GM18868 (cell line): Measurements from ENCODE around the gene GPR15LG.

ENCODE experiments used
- ATAC-seq: cut with Tn5 transposase; IDR thresholded peaks from one replicate; pipeline ENCODE4 v1.9.1; 2021; ENCODE audit warnings: mild to moderate bottlenecking, moderate library complexity; ENCODE audit not compliant: unreplicated experiment

GPR15LG gene

GRCh38 chr10:84191106-84191505 is 17.5 kb downstream of the GPR15LG start:
- no peak for ATAC-seq

DNA sequence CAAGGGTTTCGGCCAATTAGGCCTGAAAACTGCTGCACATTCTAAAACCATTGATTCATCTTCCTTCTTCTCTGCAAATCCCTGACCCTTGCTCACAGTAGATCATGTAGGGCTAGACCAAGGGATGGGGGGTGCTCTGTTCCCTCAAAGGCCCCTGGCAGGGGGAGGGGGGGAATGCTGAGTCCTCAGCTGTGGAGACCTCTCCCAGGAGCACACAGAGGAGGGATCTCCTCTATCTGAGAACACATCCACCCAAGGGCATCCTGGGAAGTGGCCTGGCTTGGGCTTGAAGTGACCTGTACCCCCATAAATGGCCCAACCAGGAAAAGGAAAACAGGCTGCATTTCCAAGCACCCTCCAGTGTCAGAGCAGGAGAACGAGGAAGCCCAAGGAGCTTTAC is 19.7 kb downstream of the GPR15LG start:
- ATAC-seq: no peak

DNA sequence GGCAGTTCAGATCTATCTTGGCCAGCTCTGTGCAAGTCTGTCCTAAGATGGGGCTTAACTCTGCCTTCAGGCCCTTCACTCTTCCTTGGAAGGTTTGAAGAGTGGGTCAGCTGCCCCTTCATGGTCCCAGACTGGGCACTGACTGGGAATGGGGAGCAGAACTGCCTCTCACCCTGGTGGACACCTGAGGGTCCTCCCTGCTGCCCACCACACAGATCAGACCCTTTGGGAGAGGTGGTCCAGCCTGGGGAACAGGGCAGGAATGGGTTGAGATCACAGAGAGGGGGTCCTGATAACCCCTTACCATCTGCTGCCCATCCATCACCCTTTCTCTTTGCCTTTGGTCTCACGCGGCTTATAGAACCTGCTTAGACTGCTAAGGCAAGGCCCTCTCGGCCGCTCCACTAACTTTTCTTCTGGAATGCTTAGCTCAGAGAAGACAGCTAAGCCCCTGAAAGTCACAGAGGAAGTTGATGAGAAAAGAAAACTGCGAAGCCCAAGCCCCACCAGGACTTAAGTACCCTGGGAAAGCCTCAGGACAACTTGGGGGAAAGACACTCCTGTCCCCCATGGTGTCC is 20.3 kb downstream of the GPR15LG start:
- peak; percentile 4 for ATAC-seq

- ATAC-seq: peak; percentile 62
Observed at GRCh38 chr10:84194424-84195043, 20.9 kb downstream of the GPR15LG start, which contains the start of gene CDHR1. Gene CDHR1, plus strand, starts transcription at chr10:84194537. Its CDS starts 224 bp downstream, at chr10:84194761.

DNA sequence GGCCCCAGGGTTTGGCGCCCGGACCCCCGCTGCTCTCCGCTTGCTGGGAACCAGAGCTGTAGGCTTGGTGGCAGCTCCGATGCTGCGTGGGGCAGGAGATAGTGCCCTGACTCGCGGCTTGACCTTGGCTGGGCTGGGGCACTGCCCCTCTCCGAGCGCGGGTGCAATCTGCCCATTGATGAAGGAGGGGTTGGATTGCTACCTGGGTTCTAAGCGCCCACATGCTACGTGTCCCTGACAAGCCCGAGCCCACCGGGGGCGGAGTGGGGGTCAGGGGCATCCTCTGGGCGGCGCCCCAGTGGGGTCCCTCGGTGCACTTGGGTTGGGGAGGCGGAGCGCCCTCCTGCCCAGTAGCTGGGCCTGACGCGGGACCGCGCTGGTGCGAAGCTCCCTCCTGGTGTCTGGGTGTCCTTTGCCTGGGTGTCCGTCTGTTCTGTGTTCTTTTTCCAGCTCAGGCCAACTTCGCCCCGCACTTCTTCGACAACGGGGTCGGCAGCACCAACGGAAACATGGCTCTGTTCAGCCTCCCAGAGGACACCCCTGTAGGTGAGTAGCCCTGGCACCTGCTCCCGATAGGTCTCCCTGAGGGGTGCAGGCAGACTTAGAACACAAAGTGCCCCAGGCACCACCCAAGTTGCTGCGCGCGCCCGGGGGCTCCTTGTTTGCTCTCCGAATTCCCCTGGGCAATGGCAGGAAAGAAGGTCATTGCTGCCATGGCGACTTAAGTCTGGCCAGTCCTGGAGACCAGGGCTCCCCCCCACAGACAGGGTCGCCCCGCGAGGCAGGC is 21.6 kb downstream of the GPR15LG start:
- ATAC-seq: peak; percentile 1

- ATAC-seq: no peak
Observed at GRCh38 chr10:84196083-84196482, 22.5 kb downstream of the GPR15LG start.

DNA sequence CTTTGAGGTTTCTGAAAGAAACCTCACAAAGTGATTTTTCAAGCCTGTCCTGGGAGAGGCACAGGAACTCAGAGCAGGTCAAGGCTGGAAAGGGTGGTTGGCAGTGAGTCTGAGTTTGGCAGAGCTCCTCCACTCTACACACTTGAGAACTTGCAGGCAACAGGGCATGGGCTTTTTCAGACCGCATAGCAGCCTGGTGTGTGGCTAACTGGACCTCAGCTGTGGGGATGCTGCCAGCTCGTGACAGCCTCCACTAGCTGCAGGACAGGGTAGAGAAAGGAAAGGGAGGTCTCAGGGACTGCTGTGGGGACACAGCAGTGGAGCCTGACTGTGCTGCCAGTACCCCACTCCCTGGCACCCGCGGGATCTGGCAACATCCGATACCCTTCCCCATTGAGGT is 23.3 kb downstream of the GPR15LG start:
- ATAC-seq: no peak

DNA sequence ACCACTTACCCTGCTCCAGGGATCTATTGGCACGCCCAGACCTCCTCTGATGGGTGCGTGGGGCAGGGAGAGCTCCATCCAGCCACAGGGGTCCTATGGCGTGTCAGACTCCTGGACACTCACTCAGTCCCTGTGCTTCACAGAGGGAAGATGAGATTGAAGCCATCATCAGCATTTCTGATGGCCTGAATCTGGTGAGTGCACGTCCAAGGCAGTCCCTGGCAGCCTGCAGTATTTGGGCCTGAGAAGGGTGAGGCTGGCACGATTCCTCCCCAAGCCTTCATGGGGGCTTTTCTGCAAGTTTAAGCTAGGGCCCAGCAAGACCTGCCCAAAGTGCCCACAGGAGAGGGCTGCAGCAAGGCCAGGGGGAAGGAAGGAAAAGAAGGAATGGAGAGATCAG is 24.0 kb downstream of the GPR15LG start:
- ATAC-seq: no peak

DNA sequence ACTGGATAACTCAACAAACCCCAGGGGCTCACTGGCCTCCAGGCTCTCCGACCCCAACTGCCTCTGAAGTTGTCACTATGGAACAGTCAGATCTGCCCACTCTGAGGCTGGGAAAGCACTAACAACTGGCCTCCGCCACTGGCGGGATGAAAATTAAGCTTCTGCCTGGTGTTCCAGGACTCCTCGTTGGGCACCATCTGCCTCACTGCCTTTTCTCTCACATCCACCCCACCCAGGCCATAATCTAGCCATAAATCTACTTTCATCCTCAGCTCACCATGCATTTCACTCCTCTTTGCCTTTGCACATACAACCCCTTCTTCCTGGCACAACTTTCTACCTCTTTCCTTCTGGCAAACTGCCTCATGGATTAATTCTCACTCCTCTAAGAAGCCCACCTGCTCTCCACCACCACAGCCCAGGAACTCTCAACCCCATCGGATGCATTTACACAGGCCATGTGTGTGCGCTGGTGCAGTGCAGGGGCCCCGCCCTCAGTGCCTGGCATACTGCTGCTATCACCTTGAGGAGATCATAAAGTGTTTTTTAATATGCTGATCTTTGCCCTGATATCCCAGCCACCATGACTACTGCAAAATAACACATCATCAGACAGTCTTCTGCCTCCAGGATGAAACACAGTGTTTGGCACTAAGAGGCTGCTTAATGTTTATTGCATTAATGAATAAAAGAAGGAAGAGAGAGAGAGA is 24.8 kb downstream of the GPR15LG start:
- ATAC-seq: no peak

- no peak for ATAC-seq
Observed at GRCh38 chr10:84200537-84201243, 27.1 kb downstream of the GPR15LG start.

GRCh38 chr10:84201244-84201606 is 27.6 kb downstream of the GPR15LG start:
- no peak for ATAC-seq

DNA sequence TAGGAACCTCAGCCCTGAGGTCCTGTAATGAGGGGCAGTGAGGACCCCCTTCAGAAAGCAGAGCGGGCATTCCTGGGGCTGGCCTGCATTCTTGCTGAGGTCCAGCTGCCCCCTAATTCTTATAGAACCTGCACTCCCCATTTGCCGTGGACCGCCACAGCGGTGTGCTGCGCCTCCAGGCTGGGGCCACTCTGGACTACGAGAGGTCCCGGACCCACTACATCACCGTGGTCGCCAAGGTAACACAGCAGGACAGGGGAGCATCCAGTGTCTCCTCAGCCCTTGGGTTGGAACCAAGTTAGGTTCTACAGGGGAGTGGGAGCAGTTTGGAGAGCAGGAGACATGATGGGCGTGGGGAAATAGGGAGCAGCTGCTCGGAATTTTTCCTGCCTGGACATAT is 28.1 kb downstream of the GPR15LG start:
- ATAC-seq: no peak

GRCh38 chr10:84202349-84202748 is 28.7 kb downstream of the GPR15LG start:
- ATAC-seq: no peak

DNA sequence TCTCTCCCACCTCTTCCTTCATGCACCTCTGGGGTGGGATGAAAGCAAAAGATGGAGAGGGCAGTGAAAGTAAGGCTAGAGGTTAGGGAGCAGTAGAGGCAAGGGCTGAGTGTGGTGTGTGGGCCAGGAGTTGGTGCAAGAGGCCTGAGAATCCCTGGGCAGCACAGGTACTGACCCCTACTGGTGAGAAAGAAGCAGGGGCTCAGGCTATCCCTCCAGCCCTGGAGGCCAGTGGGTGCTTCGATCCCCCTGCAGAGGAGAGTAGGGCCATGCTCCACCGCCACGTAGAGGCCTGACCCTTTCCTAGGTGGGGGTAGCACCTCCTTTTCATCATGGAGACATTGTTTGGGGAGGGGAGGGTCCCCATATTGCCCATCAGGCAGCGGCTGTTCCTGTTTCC is 30.5 kb downstream of the GPR15LG start:
- ATAC-seq: peak; percentile 62

- ATAC-seq: no peak
Observed at GRCh38 chr10:84204610-84205009, 31.0 kb downstream of the GPR15LG start.

GRCh38 chr10:84205049-84205852 is 31.6 kb downstream of the GPR15LG start:
- ATAC-seq: peak; percentile 77

DNA sequence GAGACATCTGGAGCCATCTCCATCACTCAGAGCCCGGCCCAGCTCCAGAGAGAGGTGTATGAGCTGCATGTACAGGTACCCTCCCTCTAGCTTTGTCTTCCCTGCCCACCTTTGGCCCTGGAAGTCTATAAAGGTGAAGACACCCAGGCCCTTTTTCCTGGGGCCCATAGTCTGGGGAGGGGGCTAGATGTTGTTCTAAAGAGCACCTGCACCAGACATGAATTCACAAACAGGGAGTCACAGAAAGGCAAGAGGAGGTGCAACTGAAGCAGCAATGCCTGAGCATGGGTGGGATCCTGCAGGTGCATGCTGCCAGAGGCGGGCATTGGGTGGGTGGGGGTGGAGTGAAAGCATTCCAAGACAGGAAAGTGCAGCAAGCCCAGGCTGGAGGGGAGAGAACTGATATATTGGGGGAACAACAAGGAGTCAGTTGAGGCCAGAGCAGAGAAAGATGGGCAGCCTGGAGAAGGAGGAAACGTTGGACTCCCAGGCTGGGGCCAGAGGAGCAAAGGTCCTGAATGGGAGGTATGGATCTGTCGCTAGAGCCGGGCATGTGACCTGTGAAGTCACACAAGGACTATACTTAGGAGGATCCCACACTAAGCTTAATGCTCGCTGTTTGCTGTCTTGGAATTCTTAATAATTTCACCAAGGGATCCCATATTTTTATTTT is 32.4 kb downstream of the GPR15LG start:
- ATAC-seq: no peak

- no peak for ATAC-seq
Observed at GRCh38 chr10:84208023-84208422, 34.4 kb downstream of the GPR15LG start.

DNA sequence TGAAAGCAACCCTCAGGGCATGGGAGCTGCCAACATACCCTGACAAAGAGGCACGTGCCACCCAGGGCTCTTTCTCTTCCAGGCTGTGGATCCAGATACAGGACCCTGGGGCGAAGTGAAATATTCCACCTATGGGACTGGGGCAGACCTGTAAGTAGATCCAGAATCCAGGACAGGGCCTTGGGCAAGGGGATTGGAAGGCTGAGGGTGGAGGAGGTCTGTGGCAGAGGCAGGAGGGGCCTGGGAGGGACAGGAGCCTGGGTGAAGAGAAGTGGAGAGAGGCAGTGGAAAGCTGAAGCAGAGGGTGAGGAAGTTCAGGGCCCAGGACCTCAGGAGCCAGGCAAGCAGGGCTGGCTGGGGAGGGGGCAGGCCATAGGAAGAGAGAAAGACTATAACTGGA is 38.0 kb downstream of the GPR15LG start:
- ATAC-seq: no peak

GRCh38 chr10:84212014-84212413 is 38.4 kb downstream of the GPR15LG start:
- ATAC-seq: no peak
